GM23338 (cell line): ENCODE measurements around the gene NUP214. TPM values are rescaled to one million over a fixed set of nuclear protein-coding genes. Genes with fewer than 3 reads are reported as not detected.

ENCODE experiments used
- ATAC-seq: fragments of 200-7000 bp; cut with Tn5 transposase; 3 replicates; pipeline ENCODE4 v1.9.1; 2020
- DNase-seq: peaks from one replicate; pipeline ENCODE4 v3.0.0-alpha.2; 2015; ENCODE audit warnings: low spot score
- H2AFZ ChIP-seq: fragments of 200-600 bp; sonication (generic); 2 replicates; pipeline ENCODE4 v1.8.0; 2016; ENCODE audit warnings: antibody characterized with exemption, mild to moderate bottlenecking, moderate library complexity
- H3F3A ChIP-seq: fragments of 200-600 bp; sonication (generic); replicated peaks from 2 replicates; pipeline ENCODE4 v1.8.0; 2017; ENCODE audit warnings: antibody characterized with exemption, mixed run types, low read depth
- H3K27ac ChIP-seq: fragments of 200-600 bp; sonication (generic); 2 replicates; pipeline ENCODE4 v1.6.1; 2016; ENCODE audit warnings: low read depth
- H3K27me3 ChIP-seq: fragments of 200-600 bp; sonication (generic); 2 replicates; pipeline ENCODE4 v1.8.0; 2016; ENCODE audit warnings: mild to moderate bottlenecking, mixed run types, moderate library complexity; ENCODE audit not compliant: insufficient read depth
- H3K36me3 ChIP-seq: fragments of 200-600 bp; sonication (generic); 2 replicates; pipeline ENCODE4 v1.8.0; 2016; ENCODE audit warnings: mild to moderate bottlenecking; ENCODE audit not compliant: insufficient read depth
- H3K4me1 ChIP-seq: fragments of 200-600 bp; sonication (generic); 2 replicates; pipeline ENCODE4 v1.8.0; 2016; ENCODE audit warnings: mild to moderate bottlenecking, moderate library complexity; ENCODE audit not compliant: insufficient read depth
- H3K4me2 ChIP-seq: fragments of 200-600 bp; sonication (generic); 2 replicates; pipeline ENCODE4 v1.7.1; 2017; ENCODE audit warnings: mixed run types
- H3K4me3 ChIP-seq: fragments of 200-600 bp; sonication (generic); 2 replicates; pipeline ENCODE4 v1.6.1; 2016; ENCODE audit warnings: mixed run types
- H3K79me2 ChIP-seq: fragments of 200-600 bp; sonication (generic); replicated peaks from 2 replicates; pipeline ENCODE4 v1.8.0; 2017; ENCODE audit warnings: mild to moderate bottlenecking; ENCODE audit not compliant: insufficient read depth
- H3K9me2 ChIP-seq: fragments of 200-600 bp; sonication (generic); 2 replicates; pipeline ENCODE4 v1.8.0; 2017; ENCODE audit not compliant: insufficient read depth
- H4K20me1 ChIP-seq: fragments of 200-600 bp; sonication (generic); replicated peaks from 2 replicates; pipeline ENCODE4 v1.8.0; 2017; ENCODE audit warnings: mild to moderate bottlenecking; ENCODE audit not compliant: insufficient read depth
- H3K27ac Mint-ChIP-seq: 2 replicates; pipeline ENCODE4 v1.8.0; 2020; ENCODE audit warnings: inconsistent platforms, mild to moderate bottlenecking, moderate library complexity, mixed read lengths
- H3K27me3 Mint-ChIP-seq: 3 replicates; pipeline ENCODE4 v1.8.0; 2022; ENCODE audit warnings: low read depth, mild to moderate bottlenecking, moderate library complexity, mixed read lengths, inconsistent platforms; ENCODE audit not compliant: insufficient read depth, poor library complexity
- H3K36me3 Mint-ChIP-seq: 3 replicates; pipeline ENCODE4 v1.8.0; 2021; ENCODE audit warnings: low read depth, mild to moderate bottlenecking, inconsistent platforms, moderate library complexity, mixed read lengths
- H3K4me1 Mint-ChIP-seq: 3 replicates; pipeline ENCODE4 v1.8.0; 2020; ENCODE audit warnings: mild to moderate bottlenecking, inconsistent platforms, mixed read lengths
- H3K4me3 Mint-ChIP-seq: 3 replicates; pipeline ENCODE4 v1.8.0; 2021; ENCODE audit warnings: moderate library complexity, mild to moderate bottlenecking, inconsistent platforms, mixed read lengths
- H3K9me3 Mint-ChIP-seq: 3 replicates; pipeline ENCODE4 v1.8.0; 2020; ENCODE audit warnings: moderate library complexity, mild to moderate bottlenecking, inconsistent platforms, mixed read lengths
- CREB1 ChIP-seq: fragments of 250-450 bp; sonication (Bioruptor Pico); IDR thresholded peaks from 2 replicates; pipeline ENCODE4 v1.5.0; 2020; ENCODE audit warnings: low read depth, mild to moderate bottlenecking, moderate library complexity
- ETS1 ChIP-seq: IDR thresholded peaks from 2 replicates; pipeline ENCODE4 v1.6.1; 2016; ENCODE audit warnings: antibody characterized with exemption
- EZH2 ChIP-seq: fragments of 200-600 bp; sonication (generic); IDR thresholded peaks from one replicate; pipeline ENCODE4 v1.8.0; 2017; ENCODE audit warnings: antibody characterized with exemption, mild to moderate bottlenecking, low read depth; ENCODE audit not compliant: unreplicated experiment
- EZH2phosphoT487 ChIP-seq: fragments of 200-600 bp; sonication (generic); IDR thresholded peaks from one replicate; pipeline ENCODE4 v1.8.1; 2018; ENCODE audit warnings: antibody characterized with exemption; ENCODE audit not compliant: unreplicated experiment
- JUNB ChIP-seq: IDR thresholded peaks from one replicate; pipeline ENCODE4 v1.6.1; 2016; ENCODE audit warnings: antibody characterized with exemption; ENCODE audit not compliant: unreplicated experiment
- NANOG ChIP-seq: IDR thresholded peaks from 2 replicates; pipeline ENCODE4 v1.6.1; 2016; ENCODE audit warnings: antibody characterized with exemption, borderline replicate concordance
- POLR2AphosphoS5 ChIP-seq: IDR thresholded peaks from 2 replicates; pipeline ENCODE4 v1.6.1; 2016; ENCODE audit warnings: antibody characterized with exemption, low read depth
- STAT1 ChIP-seq: IDR thresholded peaks from one replicate; pipeline ENCODE4 v1.6.1; 2016; ENCODE audit warnings: antibody characterized with exemption; ENCODE audit not compliant: unreplicated experiment
- ZNF114 ChIP-seq: fragments of 250-450 bp; sonication (Bioruptor Pico); IDR thresholded peaks from 2 replicates; pipeline ENCODE4 v1.5.0; 2020; ENCODE audit warnings: mild to moderate bottlenecking, moderate library complexity
- ZNF331 ChIP-seq: fragments of 250-450 bp; sonication (Bioruptor Pico); IDR thresholded peaks from 2 replicates; pipeline ENCODE4 v1.5.0; 2020; ENCODE audit warnings: low read depth, mild to moderate bottlenecking, moderate library complexity
- ZNF462 ChIP-seq: fragments of 250-450 bp; sonication (Bioruptor Pico); IDR thresholded peaks from 2 replicates; pipeline ENCODE4 v1.5.0; 2020; ENCODE audit warnings: mild to moderate bottlenecking, moderate library complexity
- polyA plus RNA-seq: library from polyadenylated mRNA; unstranded; fragments of >200 nt; fragmentation: Nextera tagmentation; extraction: Ambion mirVana; gene quantifications from 2 replicates; pipeline ENCODE4 v1.2.1, GENCODE V29; 2016
- total RNA-seq: library from RNA; depleted of rRNA; stranded (reverse); fragments of >200 nt; shearing (Covaris generic); gene quantifications from 2 replicates; pipeline ENCODE4 v1.2.3, GENCODE V29; 2014
- TF ChIP-seq, protein P1 (sequence below), 2 experiments: fragments of 200-600 bp in 1 of 2; sonication (generic) in 1 of 2; conservative IDR thresholded peaks; 2 replicates each; pipeline versions ENCODE4 v1.5.1 to v1.6.1; 2016 to 2017; ENCODE audit warnings: antibody characterized with exemption in 2 of 2, low read depth in 2 of 2, mild to moderate bottlenecking in 2 of 2, moderate library complexity in 1 of 2
- TF ChIP-seq, protein P2 (sequence below): IDR thresholded peaks from one replicate; pipeline ENCODE4 v1.6.1; 2018; ENCODE audit warnings: antibody characterized with exemption; ENCODE audit not compliant: unreplicated experiment

NUP214 gene
- total and polyA plus RNA-seq, 2 experiments from 2014 or later = 36.0 to 57.0 TPM

- no peak overlapping the region for H3K27ac ChIP-seq
- no peaks in the 10 kb centered on the region for H3K79me2 ChIP-seq
- Mint-ChIP-seq H3K4me3 (no peak overlapping the region), H3K36me3 (peaks cover 67% of the 10 kb centered on the region), H3K9me3 (no peaks in the 10 kb centered on the region), H3K4me1 (no peaks in the 10 kb centered on the region), H3K27ac (no peak overlapping the region), H3K27me3 (peaks cover 2% of the 10 kb centered on the region)
- DNase-seq = no peak
- H4K20me1 ChIP-seq = peaks cover 10% of the 10 kb centered on the region; the same call in 1 of the 2 replicates
- H3K36me3 ChIP-seq = peaks cover 62% of the 10 kb centered on the region
- TF ChIP-seq ETS1 (no peak), ZNF331 (CRISPR knock-in tag) (no peak), EZH2 (no peak), CREB1 (no peak), NANOG (no peak), ZNF114 (no peak), ZNF462 (CRISPR knock-in tag) (no peak), STAT1 (no peak), EZH2phosphoT487 (no peak), JUNB (no peak), POLR2AphosphoS5 (no peak)
- TF ChIP-seq, protein P1, sequence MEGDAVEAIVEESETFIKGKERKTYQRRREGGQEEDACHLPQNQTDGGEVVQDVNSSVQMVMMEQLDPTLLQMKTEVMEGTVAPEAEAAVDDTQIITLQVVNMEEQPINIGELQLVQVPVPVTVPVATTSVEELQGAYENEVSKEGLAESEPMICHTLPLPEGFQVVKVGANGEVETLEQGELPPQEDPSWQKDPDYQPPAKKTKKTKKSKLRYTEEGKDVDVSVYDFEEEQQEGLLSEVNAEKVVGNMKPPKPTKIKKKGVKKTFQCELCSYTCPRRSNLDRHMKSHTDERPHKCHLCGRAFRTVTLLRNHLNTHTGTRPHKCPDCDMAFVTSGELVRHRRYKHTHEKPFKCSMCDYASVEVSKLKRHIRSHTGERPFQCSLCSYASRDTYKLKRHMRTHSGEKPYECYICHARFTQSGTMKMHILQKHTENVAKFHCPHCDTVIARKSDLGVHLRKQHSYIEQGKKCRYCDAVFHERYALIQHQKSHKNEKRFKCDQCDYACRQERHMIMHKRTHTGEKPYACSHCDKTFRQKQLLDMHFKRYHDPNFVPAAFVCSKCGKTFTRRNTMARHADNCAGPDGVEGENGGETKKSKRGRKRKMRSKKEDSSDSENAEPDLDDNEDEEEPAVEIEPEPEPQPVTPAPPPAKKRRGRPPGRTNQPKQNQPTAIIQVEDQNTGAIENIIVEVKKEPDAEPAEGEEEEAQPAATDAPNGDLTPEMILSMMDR (conservative IDR thresholded peaks at IDR 0.05; ENCODE audit: low read depth in 2 of 2) = no peak
- TF ChIP-seq, protein P2, sequence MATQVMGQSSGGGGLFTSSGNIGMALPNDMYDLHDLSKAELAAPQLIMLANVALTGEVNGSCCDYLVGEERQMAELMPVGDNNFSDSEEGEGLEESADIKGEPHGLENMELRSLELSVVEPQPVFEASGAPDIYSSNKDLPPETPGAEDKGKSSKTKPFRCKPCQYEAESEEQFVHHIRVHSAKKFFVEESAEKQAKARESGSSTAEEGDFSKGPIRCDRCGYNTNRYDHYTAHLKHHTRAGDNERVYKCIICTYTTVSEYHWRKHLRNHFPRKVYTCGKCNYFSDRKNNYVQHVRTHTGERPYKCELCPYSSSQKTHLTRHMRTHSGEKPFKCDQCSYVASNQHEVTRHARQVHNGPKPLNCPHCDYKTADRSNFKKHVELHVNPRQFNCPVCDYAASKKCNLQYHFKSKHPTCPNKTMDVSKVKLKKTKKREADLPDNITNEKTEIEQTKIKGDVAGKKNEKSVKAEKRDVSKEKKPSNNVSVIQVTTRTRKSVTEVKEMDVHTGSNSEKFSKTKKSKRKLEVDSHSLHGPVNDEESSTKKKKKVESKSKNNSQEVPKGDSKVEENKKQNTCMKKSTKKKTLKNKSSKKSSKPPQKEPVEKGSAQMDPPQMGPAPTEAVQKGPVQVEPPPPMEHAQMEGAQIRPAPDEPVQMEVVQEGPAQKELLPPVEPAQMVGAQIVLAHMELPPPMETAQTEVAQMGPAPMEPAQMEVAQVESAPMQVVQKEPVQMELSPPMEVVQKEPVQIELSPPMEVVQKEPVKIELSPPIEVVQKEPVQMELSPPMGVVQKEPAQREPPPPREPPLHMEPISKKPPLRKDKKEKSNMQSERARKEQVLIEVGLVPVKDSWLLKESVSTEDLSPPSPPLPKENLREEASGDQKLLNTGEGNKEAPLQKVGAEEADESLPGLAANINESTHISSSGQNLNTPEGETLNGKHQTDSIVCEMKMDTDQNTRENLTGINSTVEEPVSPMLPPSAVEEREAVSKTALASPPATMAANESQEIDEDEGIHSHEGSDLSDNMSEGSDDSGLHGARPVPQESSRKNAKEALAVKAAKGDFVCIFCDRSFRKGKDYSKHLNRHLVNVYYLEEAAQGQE = no peak
- no peaks in the 10 kb centered on the region for H3K4me1 ChIP-seq
- no peak overlapping the region for H3K4me3 ChIP-seq
- no peak overlapping the region for H3K4me2 ChIP-seq
- no peak for ATAC-seq
- no peak overlapping the region for H2AFZ ChIP-seq
- no peaks in the 10 kb centered on the region for H3K27me3 ChIP-seq
- no peaks in the 10 kb centered on the region for H3F3A ChIP-seq
- no peaks in the 10 kb centered on the region for H3K9me2 ChIP-seq
Measured at GRCh38 chr9:131138676-131139075, 13.3 kb downstream of the NUP214 start.
